Activated T-cell treated with anti-CD3 and anti-CD28 coated beads, Interleukin-2, amount 50 U/mL, for 72 hours (primary cell): Measurements from ENCODE around the gene ZDHHC1. TPM values are rescaled to one million over a fixed set of nuclear protein-coding genes. Genes with fewer than 3 reads are reported as not detected.

Experiments
- ATAC-seq, 2 donors: fragments of 150-1000 bp; cut with Tn5 transposase; replicated peaks in 1 of 2; 2 replicates each; pipeline ENCODE4 v1.10.0; 2021; ENCODE audit warnings: moderate library complexity in 2 of 2, mild to moderate bottlenecking in 1 of 2
- DNase-seq, 2 donors: peaks; one replicate each; pipeline ENCODE4 v3.0.0; 2021 to 2022; ENCODE audit warnings: mixed read lengths in 1 of 2
- H3K27ac Mint-ChIP-seq: one replicate; pipeline ENCODE4 v1.8.0; 2022; ENCODE audit warnings: mild to moderate bottlenecking, moderate library complexity, mixed read lengths
- H3K27me3 Mint-ChIP-seq: one replicate; pipeline ENCODE4 v1.8.0; 2022; ENCODE audit warnings: low read depth, mixed read lengths
- H3K36me3 Mint-ChIP-seq, 2 donors: one replicate each; pipeline ENCODE4 v1.8.0; 2022; ENCODE audit warnings: mixed read lengths in 2 of 2, mild to moderate bottlenecking in 1 of 2; ENCODE audit not compliant: insufficient read depth in 2 of 2
- H3K4me1 Mint-ChIP-seq: one replicate; pipeline ENCODE4 v1.8.0; 2022; ENCODE audit warnings: low read depth, mixed read lengths
- H3K4me3 Mint-ChIP-seq, 2 donors: one replicate each; pipeline ENCODE4 v1.8.0; 2022; ENCODE audit warnings: mild to moderate bottlenecking in 2 of 2, mixed read lengths in 2 of 2, moderate library complexity in 2 of 2
- H3K9me3 Mint-ChIP-seq, 2 donors: one replicate each; pipeline ENCODE4 v1.8.0; 2022; ENCODE audit warnings: mixed read lengths in 2 of 2
- total RNA-seq, 2 donors: library from RNA; stranded (reverse); gene quantifications; one replicate each; pipeline ENCODE4 v1.2.3, GENCODE V29; 2022

ZDHHC1 gene
- total RNA-seq, 2 donors from 2014 or later = 1.9 to 2.1 TPM

- no peak for ATAC-seq
- H3K27me3 Mint-ChIP-seq = peaks cover 28% of the 10 kb centered on the region
- no peaks in the 10 kb centered on the region for H3K36me3 Mint-ChIP-seq
- H3K4me3 Mint-ChIP-seq = no peak overlapping the region
- H3K9me3 Mint-ChIP-seq = no peaks in the 10 kb centered on the region
- DNase-seq = no peak
- peaks cover 5% of the 10 kb centered on the region for H3K4me1 Mint-ChIP-seq
- no peak overlapping the region for H3K27ac Mint-ChIP-seq
Observed at GRCh38 chr16:67396159-67397035, 19.9 kb downstream of the ZDHHC1 start.

- peaks cover 28% of the 10 kb centered on the region for H3K27me3 Mint-ChIP-seq
- DNase-seq (no peak), ATAC-seq (no peak)
- no peak overlapping the region for H3K27ac Mint-ChIP-seq
- no peaks in the 10 kb centered on the region for H3K9me3 Mint-ChIP-seq
- no peaks in the 10 kb centered on the region for H3K36me3 Mint-ChIP-seq
- H3K4me1 Mint-ChIP-seq = peaks cover 5% of the 10 kb centered on the region
- no peak overlapping the region for H3K4me3 Mint-ChIP-seq
Observed at GRCh38 chr16:67395458-67396158, 20.7 kb downstream of the ZDHHC1 start.

GRCh38 chr16:67395105-67395457, 21.2 kb downstream of the ZDHHC1 start:
- Mint-ChIP-seq H3K4me3 (no peak overlapping the region), H3K36me3 (no peaks in the 10 kb centered on the region), H3K27ac (no peak overlapping the region), H3K4me1 (peaks cover 5% of the 10 kb centered on the region), H3K9me3 (no peaks in the 10 kb centered on the region), H3K27me3 (peaks cover 28% of the 10 kb centered on the region)
- ATAC-seq = no peak
- no peak for DNase-seq

GRCh38 chr16:67394155-67395104, 21.8 kb downstream of the ZDHHC1 start:
- no peaks in the 10 kb centered on the region for H3K36me3 Mint-ChIP-seq
- peaks cover 5% of the 10 kb centered on the region for H3K4me1 Mint-ChIP-seq
- peak overlapping the region; percentile 67 to 83 for H3K4me3 Mint-ChIP-seq
- peak in 1 of 2 donors; percentile 10 for ATAC-seq
- DNase-seq = no peak
- peaks cover 28% of the 10 kb centered on the region for H3K27me3 Mint-ChIP-seq
- no peak overlapping the region for H3K27ac Mint-ChIP-seq
- H3K9me3 Mint-ChIP-seq = no peaks in the 10 kb centered on the region

GRCh38 chr16:67393788-67394154, 22.5 kb downstream of the ZDHHC1 start:
- no peaks in the 10 kb centered on the region for H3K9me3 Mint-ChIP-seq
- H3K4me3 Mint-ChIP-seq = peak overlapping the region; percentile 67 to 83
- no peaks in the 10 kb centered on the region for H3K36me3 Mint-ChIP-seq
- no peak for DNase-seq
- H3K27ac Mint-ChIP-seq = no peak overlapping the region
- peak in 1 of 2 donors; percentile 9 for ATAC-seq
- peaks cover 28% of the 10 kb centered on the region for H3K27me3 Mint-ChIP-seq
- peaks cover 5% of the 10 kb centered on the region for H3K4me1 Mint-ChIP-seq

- Mint-ChIP-seq H3K27me3 (peaks cover 28% of the 10 kb centered on the region), H3K4me1 (peaks cover 5% of the 10 kb centered on the region), H3K27ac (no peak within 1 kb of the TSS), H3K36me3 (no peaks in the 10 kb centered on the region), H3K4me3 (peak within 1 kb of the TSS; percentile 67 to 83), H3K9me3 (no peaks in the 10 kb centered on the region)
- peak; percentile 38 to 55 for DNase-seq
- ATAC-seq = peak; percentile 68 to 69
Observed at GRCh38 chr16:67393111-67393787, 23.0 kb downstream of the ZDHHC1 start, which contains the start of gene TPPP3. TSS of gene TPPP3 (minus strand) at chr16:67393498. CDS start at chr16:67391111, 2,387 bp downstream.

GRCh38 chr16:67392301-67393059, 23.8 kb downstream of the ZDHHC1 start:
- Mint-ChIP-seq H3K9me3 (no peaks in the 10 kb centered on the region), H3K36me3 (no peaks in the 10 kb centered on the region), H3K4me1 (peaks cover 5% of the 10 kb centered on the region), H3K27ac (no peak overlapping the region), H3K27me3 (peaks cover 28% of the 10 kb centered on the region), H3K4me3 (no peak overlapping the region)
- ATAC-seq = no peak
- DNase-seq = no peak

- Mint-ChIP-seq H3K36me3 (no peaks in the 10 kb centered on the region), H3K27ac (no peak overlapping the region), H3K27me3 (peaks cover 28% of the 10 kb centered on the region), H3K9me3 (no peaks in the 10 kb centered on the region), H3K4me1 (peaks cover 5% of the 10 kb centered on the region), H3K4me3 (no peak overlapping the region)
- no peak for ATAC-seq
- no peak for DNase-seq
Observed at GRCh38 chr16:67391424-67392300, 24.6 kb downstream of the ZDHHC1 start.

- peaks cover 28% of the 10 kb centered on the region for H3K27me3 Mint-ChIP-seq
- H3K4me1 Mint-ChIP-seq = peaks cover 5% of the 10 kb centered on the region
- H3K4me3 Mint-ChIP-seq = no peak overlapping the region
- no peaks in the 10 kb centered on the region for H3K9me3 Mint-ChIP-seq
- no peaks in the 10 kb centered on the region for H3K36me3 Mint-ChIP-seq
- ATAC-seq (no peak), DNase-seq (no peak)
- no peak overlapping the region for H3K27ac Mint-ChIP-seq
Observed at GRCh38 chr16:67390816-67391423, 25.4 kb downstream of the ZDHHC1 start.

- ATAC-seq (no peak), DNase-seq (no peak)
- Mint-ChIP-seq H3K9me3 (no peaks in the 10 kb centered on the region), H3K27me3 (peaks cover 21% of the 10 kb centered on the region), H3K36me3 (no peaks in the 10 kb centered on the region), H3K4me3 (no peak overlapping the region), H3K27ac (no peak overlapping the region), H3K4me1 (peaks cover 5% of the 10 kb centered on the region)
Observed at GRCh38 chr16:67389911-67390815, 26.1 kb downstream of the ZDHHC1 start.
